Rectal smooth muscle tissue (tissue), 1 donor: ENCODE data around the gene CD302.
"Not testable (repeated sequence)": the region's sequence is repeated elsewhere in the genome, so short reads cannot be mapped to it uniquely, and the experiment has no call there.

Experiments used
- H3K27ac ChIP-seq: one replicate; pipeline ENCODE4 v1.7.0; 2013; ENCODE audit warnings: low read depth, low read length, inconsistent platforms
- H3K27me3 ChIP-seq: one replicate; pipeline ENCODE4 v1.7.0; 2013; ENCODE audit warnings: low read length; ENCODE audit not compliant: control insufficient read depth, insufficient read depth
- H3K36me3 ChIP-seq: one replicate; pipeline ENCODE4 v1.7.0; 2013; ENCODE audit warnings: low read length; ENCODE audit not compliant: control insufficient read depth, insufficient read depth
- H3K4me1 ChIP-seq: one replicate; pipeline ENCODE4 v1.7.0; 2013; ENCODE audit warnings: low read length; ENCODE audit not compliant: control insufficient read depth, insufficient read depth
- H3K4me3 ChIP-seq: one replicate; pipeline ENCODE4 v1.7.0; 2013; ENCODE audit warnings: low read length
- H3K9ac ChIP-seq: one replicate; pipeline ENCODE4 v1.7.0; 2013; ENCODE audit warnings: low read length

Gene CD302

GRCh38 chr2:159797543-159798375 lies at the start of gene CD302:
Gene CD302, minus strand, starts transcription at chr2:159798208. Its CDS starts 10 bp downstream, at chr2:159798198.
- Histone ChIP-seq H3K4me3 (peak within 1 kb of the TSS; percentile 94), H3K36me3 (no peaks in the 10 kb centered on the region), H3K4me1 (peaks cover 3% of the 10 kb centered on the region), H3K27ac (peak within 1 kb of the TSS; percentile 56), H3K9ac (peak within 1 kb of the TSS; percentile 16), H3K27me3 (no peaks in the 10 kb centered on the region)

GRCh38 chr2:159846564-159846963 lies 48.6 kb upstream of the CD302 start:
- no peaks in the 10 kb centered on the region for H3K4me1 ChIP-seq
- H3K27me3 ChIP-seq: no peaks in the 10 kb centered on the region
- H3K9ac ChIP-seq: no peak overlapping the region
- no peak overlapping the region for H3K4me3 ChIP-seq
- H3K36me3 ChIP-seq: no peaks in the 10 kb centered on the region
- H3K27ac ChIP-seq: no peak overlapping the region

- Histone ChIP-seq H3K4me3 (no peak overlapping the region), H3K9ac (no peak overlapping the region), H3K36me3 (no peaks in the 10 kb centered on the region), H3K27ac (no peak overlapping the region), H3K27me3 (no peaks in the 10 kb centered on the region), H3K4me1 (no peaks in the 10 kb centered on the region)
Observed at GRCh38 chr2:159840616-159841015, 42.6 kb upstream of the CD302 start.

- no peaks in the 10 kb centered on the region for H3K36me3 ChIP-seq
- H3K4me1 ChIP-seq: no peaks in the 10 kb centered on the region
- H3K27ac ChIP-seq: no peak overlapping the region
- H3K4me3 ChIP-seq: no peak overlapping the region
- no peak overlapping the region for H3K9ac ChIP-seq
- no peaks in the 10 kb centered on the region for H3K27me3 ChIP-seq
Observed at GRCh38 chr2:159832858-159833257, 34.9 kb upstream of the CD302 start.

- Histone ChIP-seq H3K9ac (no peak overlapping the region), H3K4me1 (no peaks in the 10 kb centered on the region), H3K4me3 (no peak overlapping the region), H3K27me3 (no peaks in the 10 kb centered on the region), H3K27ac (no peak overlapping the region), H3K36me3 (no peaks in the 10 kb centered on the region)
Observed at GRCh38 chr2:159832026-159832425, 34.0 kb upstream of the CD302 start.

GRCh38 chr2:159829376-159829775 lies 31.4 kb upstream of the CD302 start:
- Histone ChIP-seq H3K27ac (no peak overlapping the region), H3K27me3 (no peaks in the 10 kb centered on the region), H3K36me3 (no peaks in the 10 kb centered on the region), H3K9ac (no peak overlapping the region), H3K4me3 (no peak overlapping the region), H3K4me1 (no peaks in the 10 kb centered on the region)

GRCh38 chr2:159828738-159829137 lies 30.7 kb upstream of the CD302 start:
- H3K36me3 ChIP-seq: no peaks in the 10 kb centered on the region
- no peaks in the 10 kb centered on the region for H3K4me1 ChIP-seq
- no peak overlapping the region for H3K9ac ChIP-seq
- no peak overlapping the region for H3K27ac ChIP-seq
- H3K27me3 ChIP-seq: no peaks in the 10 kb centered on the region
- no peak overlapping the region for H3K4me3 ChIP-seq

GRCh38 chr2:159822478-159822833 lies 24.4 kb upstream of the CD302 start:
- H3K27me3 ChIP-seq, H3K4me1 ChIP-seq, H3K4me3 ChIP-seq, H3K27ac ChIP-seq, H3K36me3 ChIP-seq, H3K9ac ChIP-seq: not testable (repeated sequence)

- H3K27ac ChIP-seq, H3K9ac ChIP-seq: not testable (repeated sequence)
Observed at GRCh38 chr2:159821775-159822477, 23.9 kb upstream of the CD302 start.

GRCh38 chr2:159818940-159819339 lies 20.9 kb upstream of the CD302 start:
- H3K36me3 ChIP-seq: no peaks in the 10 kb centered on the region
- no peak overlapping the region for H3K27ac ChIP-seq
- no peaks in the 10 kb centered on the region for H3K27me3 ChIP-seq
- H3K9ac ChIP-seq: no peak overlapping the region
- no peak overlapping the region for H3K4me3 ChIP-seq
- H3K4me1 ChIP-seq: no peaks in the 10 kb centered on the region

More at GRCh38 chr2:159821775-159822477, 23.9 kb upstream of the CD302 start:
- H3K4me3 ChIP-seq: peak overlapping the region; percentile 8
- not testable (repeated sequence) for H3K27me3 ChIP-seq, H3K36me3 ChIP-seq, H3K4me1 ChIP-seq

GRCh38 chr2:159817283-159817682 lies 19.3 kb upstream of the CD302 start:
- Histone ChIP-seq H3K4me3 (no peak overlapping the region), H3K9ac (no peak overlapping the region), H3K27me3 (no peaks in the 10 kb centered on the region), H3K4me1 (no peaks in the 10 kb centered on the region), H3K36me3 (no peaks in the 10 kb centered on the region), H3K27ac (no peak overlapping the region)

- Histone ChIP-seq H3K36me3 (no peaks in the 10 kb centered on the region), H3K4me3 (no peak overlapping the region), H3K9ac (no peak overlapping the region), H3K4me1 (no peaks in the 10 kb centered on the region), H3K27me3 (no peaks in the 10 kb centered on the region), H3K27ac (no peak overlapping the region)
Observed at GRCh38 chr2:159811232-159811631, 13.2 kb upstream of the CD302 start.

GRCh38 chr2:159808032-159808425 lies 10.0 kb upstream of the CD302 start:
- Histone ChIP-seq H3K27ac (no peak overlapping the region), H3K4me1 (no peaks in the 10 kb centered on the region), H3K27me3 (no peaks in the 10 kb centered on the region), H3K9ac (no peak overlapping the region), H3K36me3 (no peaks in the 10 kb centered on the region), H3K4me3 (no peak overlapping the region)
